Neural cell (in vitro differentiated cells): ENCODE results near the gene LMAN2. TPM values are rescaled to one million over a fixed set of nuclear protein-coding genes. Genes with fewer than 3 reads are reported as not detected.

Experiments used
- H2AFZ ChIP-seq: fragments of 200-600, 300-800 bp; sonication (generic), shearing (Covaris generic); 2 replicates; pipeline ENCODE4 v1.6.0; 2014; ENCODE audit warnings: low read depth, mild to moderate bottlenecking, antibody characterized with exemption, low read length, moderate library complexity
- H3F3A ChIP-seq: fragments of 200-600 bp; shearing (Covaris generic); 2 replicates; pipeline ENCODE4 v1.6.1; 2016; ENCODE audit warnings: mild to moderate bottlenecking, moderate library complexity, mixed read lengths, antibody characterized with exemption, low read length; ENCODE audit not compliant: insufficient read depth, poor library complexity, severe bottlenecking
- H3K27ac ChIP-seq: fragments of 200-600, 300-800 bp; sonication (generic), shearing (Covaris generic); 2 replicates; pipeline ENCODE4 v1.5.1; 2014; ENCODE audit warnings: mild to moderate bottlenecking, low read length, moderate library complexity
- H3K27me3 ChIP-seq: fragments of 300-800, 200-600 bp; sonication (generic), shearing (Covaris generic); 2 replicates; pipeline ENCODE4 v1.6.0; 2014; ENCODE audit warnings: mild to moderate bottlenecking, low read depth, low read length, moderate library complexity; ENCODE audit not compliant: insufficient read depth
- H3K36me3 ChIP-seq: fragments of 300-800, 200-600 bp; sonication (generic), shearing (Covaris generic); 2 replicates; pipeline ENCODE4 v1.5.1; 2014; ENCODE audit warnings: mild to moderate bottlenecking, antibody characterized with exemption, low read length, moderate library complexity; ENCODE audit not compliant: insufficient read depth
- H3K4me2 ChIP-seq: fragments of 300-800, 200-600 bp; sonication (generic), shearing (Covaris generic); 2 replicates; pipeline ENCODE4 v1.6.0; 2014; ENCODE audit warnings: mild to moderate bottlenecking, low read length
- H3K4me3 ChIP-seq: fragments of 300-800, 200-600 bp; sonication (generic), shearing (Covaris generic); 2 replicates; pipeline ENCODE4 v1.5.1; 2014; ENCODE audit warnings: mild to moderate bottlenecking, low read length, moderate library complexity
- H3K79me2 ChIP-seq: fragments of 200-600 bp; shearing (Covaris generic); replicated peaks from 2 replicates; pipeline ENCODE4 v1.6.0; 2014; ENCODE audit warnings: mild to moderate bottlenecking, low read length, moderate library complexity; ENCODE audit not compliant: insufficient read depth
- H3K9ac ChIP-seq: fragments of 300-800, 200-600 bp; sonication (generic), shearing (Covaris generic); 2 replicates; pipeline ENCODE4 v1.6.1; 2016; ENCODE audit warnings: mild to moderate bottlenecking, low read length, mixed read lengths
- H3K9me2 ChIP-seq: fragments of 200-600 bp; shearing (Covaris generic); 2 replicates; pipeline ENCODE4 v1.6.1; 2016; ENCODE audit warnings: mild to moderate bottlenecking, low read length, mixed read lengths; ENCODE audit not compliant: insufficient read depth
- H3K9me3 ChIP-seq: fragments of 200-600, 300-800 bp; sonication (generic), shearing (Covaris generic); 2 replicates; pipeline ENCODE4 v1.6.1; 2016; ENCODE audit warnings: mild to moderate bottlenecking, mixed run types, low read length, moderate library complexity, mixed read lengths
- H4K20me1 ChIP-seq: fragments of 200-600 bp; shearing (Covaris generic); 2 replicates; pipeline ENCODE4 v1.6.1; 2016; ENCODE audit warnings: mild to moderate bottlenecking, mixed run types; ENCODE audit not compliant: insufficient read depth
- EP300 ChIP-seq: fragments of 450-650 bp; conservative IDR thresholded peaks from 2 replicates; pipeline ENCODE4 v1.6.1; 2014; ENCODE audit warnings: antibody characterized with exemption, mild to moderate bottlenecking, moderate library complexity; ENCODE audit not compliant: poor library complexity, severe bottlenecking
- EZH2 ChIP-seq: fragments of 200-600, 300-800 bp; shearing (Covaris generic), sonication (generic); IDR thresholded peaks from 2 replicates; pipeline ENCODE4 v1.6.1; 2014; ENCODE audit warnings: antibody characterized with exemption, low read length, borderline replicate concordance, mild to moderate bottlenecking; ENCODE audit not compliant: insufficient read depth, poor library complexity, severe bottlenecking
- MXI1 ChIP-seq: fragments of 450-650 bp; conservative IDR thresholded peaks from 2 replicates; pipeline ENCODE4 v1.6.1; 2014; ENCODE audit warnings: antibody characterized with exemption, mild to moderate bottlenecking; ENCODE audit not compliant: poor library complexity, severe bottlenecking
- POLR2AphosphoS5 ChIP-seq: IDR thresholded peaks from 2 replicates; pipeline ENCODE4 v1.6.1; 2012
- RAD21 ChIP-seq: fragments of 450-650 bp; conservative IDR thresholded peaks from 2 replicates; pipeline ENCODE4 v1.6.1; 2014; ENCODE audit warnings: antibody characterized with exemption, mild to moderate bottlenecking, moderate library complexity
- REST ChIP-seq: IDR thresholded peaks from 2 replicates; pipeline ENCODE4 v1.6.1; 2012; ENCODE audit warnings: borderline replicate concordance
- SMC3 ChIP-seq: fragments of 450-650 bp; conservative IDR thresholded peaks from 2 replicates; pipeline ENCODE4 v1.6.1; 2014; ENCODE audit warnings: antibody characterized with exemption, mild to moderate bottlenecking, moderate library complexity; ENCODE audit not compliant: poor library complexity
- TAF1 ChIP-seq: IDR thresholded peaks from 2 replicates; pipeline ENCODE4 v1.6.1; 2012; ENCODE audit warnings: low read depth
- polyA plus RNA-seq: library from polyadenylated mRNA; depleted of rRNA; stranded (reverse); fragments of >200 nt; gene quantifications from 2 replicates; pipeline ENCODE4 v1.2.3, GENCODE V29; 2014
- TF ChIP-seq, protein P1 (sequence below): fragments of 450-650 bp; IDR thresholded peaks from 2 replicates; pipeline ENCODE4 v1.5.1; 2014; ENCODE audit warnings: antibody characterized with exemption, mild to moderate bottlenecking, moderate library complexity; ENCODE audit not compliant: poor library complexity, severe bottlenecking

Gene LMAN2
- polyA plus RNA-seq, 1 donor from 2014 or later = 155 TPM

- no peaks in the 10 kb centered on the region for H3F3A ChIP-seq
- no peaks in the 10 kb centered on the region for H3K9me3 ChIP-seq
- H3K4me2 ChIP-seq = no peak overlapping the region
- no peaks in the 10 kb centered on the region for H3K27me3 ChIP-seq
- no peaks in the 10 kb centered on the region for H3K79me2 ChIP-seq
- H3K27ac ChIP-seq = no peak overlapping the region
- no peak for TF ChIP-seq RAD21
- no peak overlapping the region for H3K9ac ChIP-seq
- H3K36me3 ChIP-seq = no peaks in the 10 kb centered on the region
- H2AFZ ChIP-seq = no peak overlapping the region
- H4K20me1 ChIP-seq = no peaks in the 10 kb centered on the region
- no peak overlapping the region for H3K4me3 ChIP-seq
- no peaks in the 10 kb centered on the region for H3K9me2 ChIP-seq
These were observed 36.1 kb downstream of the LMAN2 start for GRCh38 chr5:177315411-177315810.

DNA sequence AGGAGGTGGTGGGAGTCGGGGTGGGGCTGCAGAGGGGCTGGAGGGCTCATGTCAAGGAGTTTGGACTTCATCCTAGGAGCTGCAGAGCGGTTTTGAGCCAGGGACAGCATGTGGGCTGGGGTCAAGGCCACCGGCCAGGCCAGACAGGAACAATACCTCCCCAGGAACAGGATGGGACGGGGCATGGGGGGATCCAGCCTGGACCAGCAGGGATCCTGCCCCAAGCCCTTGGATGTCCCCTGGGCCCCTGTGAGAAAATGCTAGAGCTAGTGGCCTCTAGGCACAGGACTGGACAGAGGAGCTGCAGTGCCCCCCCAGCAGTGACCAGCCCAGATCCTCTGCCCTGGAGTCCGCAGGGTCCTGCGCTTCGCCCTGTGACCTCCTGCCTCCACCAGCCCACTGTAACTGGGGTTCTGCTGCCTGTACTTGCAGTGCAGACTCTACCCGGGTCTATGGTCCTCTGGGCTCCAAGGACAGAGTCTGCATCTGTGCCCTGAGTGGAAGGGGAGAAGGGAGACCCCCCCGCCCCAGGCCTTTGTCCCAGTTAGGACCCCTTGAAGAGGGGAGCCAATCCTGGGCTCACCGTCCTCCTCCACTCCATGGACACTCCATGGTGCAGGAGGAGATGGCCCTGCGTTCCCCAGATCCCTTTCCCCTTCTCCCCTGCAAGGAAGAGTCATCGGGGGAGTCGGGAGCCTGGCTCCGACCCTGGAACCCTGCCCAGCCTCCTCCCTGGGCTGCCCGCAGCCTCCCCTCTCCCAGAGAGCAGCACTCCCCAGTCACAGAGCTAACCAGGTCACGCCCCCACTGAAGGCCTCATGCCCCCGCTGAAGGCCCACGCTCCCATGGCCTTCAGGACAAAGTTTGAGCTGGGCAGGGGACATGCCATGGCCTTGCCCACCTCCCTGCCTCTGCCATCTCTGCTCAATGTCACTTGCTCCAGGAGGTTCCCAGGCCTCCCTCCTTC lies 36.8 kb downstream of the LMAN2 start:
- TF ChIP-seq EP300 (no peak), EZH2 (no peak), SMC3 (no peak), POLR2AphosphoS5 (no peak), RAD21 (no peak), TAF1 (no peak), REST (no peak), MXI1 (no peak)
- TF ChIP-seq, protein P1, sequence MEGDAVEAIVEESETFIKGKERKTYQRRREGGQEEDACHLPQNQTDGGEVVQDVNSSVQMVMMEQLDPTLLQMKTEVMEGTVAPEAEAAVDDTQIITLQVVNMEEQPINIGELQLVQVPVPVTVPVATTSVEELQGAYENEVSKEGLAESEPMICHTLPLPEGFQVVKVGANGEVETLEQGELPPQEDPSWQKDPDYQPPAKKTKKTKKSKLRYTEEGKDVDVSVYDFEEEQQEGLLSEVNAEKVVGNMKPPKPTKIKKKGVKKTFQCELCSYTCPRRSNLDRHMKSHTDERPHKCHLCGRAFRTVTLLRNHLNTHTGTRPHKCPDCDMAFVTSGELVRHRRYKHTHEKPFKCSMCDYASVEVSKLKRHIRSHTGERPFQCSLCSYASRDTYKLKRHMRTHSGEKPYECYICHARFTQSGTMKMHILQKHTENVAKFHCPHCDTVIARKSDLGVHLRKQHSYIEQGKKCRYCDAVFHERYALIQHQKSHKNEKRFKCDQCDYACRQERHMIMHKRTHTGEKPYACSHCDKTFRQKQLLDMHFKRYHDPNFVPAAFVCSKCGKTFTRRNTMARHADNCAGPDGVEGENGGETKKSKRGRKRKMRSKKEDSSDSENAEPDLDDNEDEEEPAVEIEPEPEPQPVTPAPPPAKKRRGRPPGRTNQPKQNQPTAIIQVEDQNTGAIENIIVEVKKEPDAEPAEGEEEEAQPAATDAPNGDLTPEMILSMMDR = no peak
- H3K4me2 ChIP-seq = no peak overlapping the region
- H2AFZ ChIP-seq = no peak overlapping the region
- H3K36me3 ChIP-seq = no peaks in the 10 kb centered on the region
- H3K9me2 ChIP-seq = no peaks in the 10 kb centered on the region
- H3K9me3 ChIP-seq = no peaks in the 10 kb centered on the region
- H3K27me3 ChIP-seq = no peaks in the 10 kb centered on the region
- no peaks in the 10 kb centered on the region for H4K20me1 ChIP-seq
- H3K4me3 ChIP-seq = no peak overlapping the region
- H3K9ac ChIP-seq = no peak overlapping the region
- no peaks in the 10 kb centered on the region for H3F3A ChIP-seq
- no peaks in the 10 kb centered on the region for H3K79me2 ChIP-seq
- H3K27ac ChIP-seq = no peak overlapping the region
